Stimulated activated CD8-positive, alpha-beta memory T cell treated with anti-CD3 and anti-CD28 coated beads, Interleukin-12 subunit alpha, Interleukin-12 subunit beta, amount 100 ng/mL, for 24 hours (primary cell): ENCODE results near the gene PPP2R5C.
"Not testable (repeated sequence)": the region's sequence is repeated elsewhere in the genome, so short reads cannot be mapped to it uniquely, and the experiment has no call there.

Experiments used
- DNase-seq: peaks from one replicate; pipeline ENCODE4 v3.0.0-alpha.2; 2020; ENCODE audit errors: extremely low read depth

Gene PPP2R5C

GRCh38 chr14:101964297-101965180 is 203.0 kb downstream of the PPP2R5C start, which contains the start of gene DYNC1H1:
TSS of gene DYNC1H1 (plus strand) at chr14:101964573. CDS start at chr14:101964692, 119 bp downstream.
- peak; percentile 67 for DNase-seq

GRCh38 chr14:101965181-101965544 is 203.7 kb downstream of the PPP2R5C start:
- no peak for DNase-seq

GRCh38 chr14:101965770-101966722 is 204.5 kb downstream of the PPP2R5C start:
- no peak for DNase-seq

GRCh38 chr14:101966742-101967141 is 205.2 kb downstream of the PPP2R5C start:
- no peak for DNase-seq

DNA sequence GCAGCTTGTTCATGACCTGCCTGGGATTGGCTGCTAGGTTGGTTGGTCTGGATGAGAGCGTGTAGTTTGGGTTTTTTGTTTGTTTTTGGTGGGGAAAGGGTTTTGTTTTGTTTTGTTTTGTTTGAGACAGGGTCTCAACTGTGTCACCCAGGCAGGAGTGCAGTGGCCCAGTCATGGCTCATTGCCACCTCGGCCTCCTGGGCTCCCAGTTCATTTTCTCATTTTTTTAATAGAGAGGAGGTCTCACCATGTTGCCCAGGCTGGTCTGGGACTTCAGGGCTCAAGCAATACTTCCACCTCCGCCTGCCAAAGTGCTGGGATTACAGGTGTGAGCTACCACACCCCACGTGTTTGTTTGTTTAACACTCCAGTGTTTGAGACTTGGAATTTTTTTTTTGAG is 206.7 kb downstream of the PPP2R5C start:
- no peak for DNase-seq

GRCh38 chr14:101969481-101969880 is 208.0 kb downstream of the PPP2R5C start:
- DNase-seq = no peak

GRCh38 chr14:101970830-101971400 is 209.4 kb downstream of the PPP2R5C start:
- DNase-seq = no peak

DNA sequence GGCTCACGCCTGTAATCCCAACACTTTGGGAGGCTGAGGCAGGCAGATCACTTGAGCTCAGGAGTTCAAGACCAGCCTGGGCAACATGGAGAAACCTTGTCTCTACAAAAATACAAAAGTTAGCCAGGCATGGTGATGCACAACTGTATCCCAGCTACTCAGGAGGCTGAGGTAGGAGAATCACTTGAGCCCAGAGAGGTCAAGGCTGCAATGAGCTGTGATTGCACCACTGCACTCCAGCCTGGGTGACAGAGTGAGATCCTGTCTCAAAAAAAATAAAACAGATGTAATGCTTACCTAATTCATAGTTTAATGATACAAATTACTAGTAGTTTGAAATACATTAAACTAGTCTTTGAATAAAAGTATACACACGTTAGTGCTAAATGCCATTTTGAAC is 209.9 kb downstream of the PPP2R5C start:
- not testable (repeated sequence) for DNase-seq

- DNase-seq = no peak
These were observed 210.8 kb downstream of the PPP2R5C start for GRCh38 chr14:101972126-101972866.

DNA sequence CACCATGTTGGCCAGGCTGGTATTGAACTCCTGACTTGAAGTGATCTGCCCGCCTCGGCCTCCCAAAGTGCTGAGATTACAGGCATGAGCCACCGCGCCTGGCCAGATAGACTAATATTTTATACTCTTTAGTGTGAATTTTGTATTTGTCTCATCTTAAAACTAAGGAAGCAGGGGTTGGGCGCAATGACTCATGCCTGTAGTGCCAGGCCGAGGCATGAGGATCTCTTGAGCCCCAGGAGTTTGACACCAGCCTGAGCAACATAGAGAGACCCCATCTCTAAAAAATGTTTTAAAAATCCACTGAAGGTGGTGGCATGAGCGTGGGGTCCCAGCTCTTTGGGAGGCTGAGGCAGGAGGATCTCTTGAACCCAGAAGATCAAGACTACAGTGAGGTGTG is 211.8 kb downstream of the PPP2R5C start:
- no peak for DNase-seq

GRCh38 chr14:101975231-101975630 is 213.7 kb downstream of the PPP2R5C start:
- DNase-seq = no peak
